Islet precursor cell (in vitro differentiated cells): Measurements from ENCODE around the gene DNMT3A.

Experiments used
- DNase-seq: peaks from one replicate; pipeline ENCODE4 v3.0.0-alpha.2; 2018

DNMT3A gene

DNA sequence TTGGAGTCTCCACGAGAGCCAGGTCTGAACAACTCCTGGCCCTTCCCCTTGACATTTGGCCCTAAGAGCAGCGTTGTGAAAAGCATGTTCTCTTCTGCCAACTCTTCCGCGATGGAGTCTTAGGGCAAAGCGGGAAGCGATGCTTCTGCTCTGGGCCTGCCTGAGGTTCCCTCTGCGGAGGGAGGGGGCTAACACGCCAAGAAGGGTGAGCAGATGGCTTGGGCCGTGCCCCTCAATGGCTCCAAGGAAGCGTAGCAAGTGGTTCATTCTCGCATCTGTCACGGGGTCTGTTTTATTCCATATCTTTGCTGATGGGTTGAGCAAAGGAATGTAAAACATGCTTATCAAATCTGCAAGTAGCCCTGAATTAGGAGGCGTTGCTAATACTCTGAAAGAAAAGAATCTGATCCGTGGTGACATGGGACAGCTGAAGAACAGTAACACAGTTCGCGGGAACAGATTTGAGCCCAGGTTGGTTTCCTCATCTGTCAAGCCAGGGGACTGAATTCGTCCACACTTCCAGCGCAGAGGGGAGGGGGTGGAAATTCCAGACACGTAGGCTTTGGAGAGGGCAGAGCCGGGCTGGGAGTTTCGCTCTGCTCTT lies 38.0 kb downstream of the DNMT3A start:
- no peak for DNase-seq

DNA sequence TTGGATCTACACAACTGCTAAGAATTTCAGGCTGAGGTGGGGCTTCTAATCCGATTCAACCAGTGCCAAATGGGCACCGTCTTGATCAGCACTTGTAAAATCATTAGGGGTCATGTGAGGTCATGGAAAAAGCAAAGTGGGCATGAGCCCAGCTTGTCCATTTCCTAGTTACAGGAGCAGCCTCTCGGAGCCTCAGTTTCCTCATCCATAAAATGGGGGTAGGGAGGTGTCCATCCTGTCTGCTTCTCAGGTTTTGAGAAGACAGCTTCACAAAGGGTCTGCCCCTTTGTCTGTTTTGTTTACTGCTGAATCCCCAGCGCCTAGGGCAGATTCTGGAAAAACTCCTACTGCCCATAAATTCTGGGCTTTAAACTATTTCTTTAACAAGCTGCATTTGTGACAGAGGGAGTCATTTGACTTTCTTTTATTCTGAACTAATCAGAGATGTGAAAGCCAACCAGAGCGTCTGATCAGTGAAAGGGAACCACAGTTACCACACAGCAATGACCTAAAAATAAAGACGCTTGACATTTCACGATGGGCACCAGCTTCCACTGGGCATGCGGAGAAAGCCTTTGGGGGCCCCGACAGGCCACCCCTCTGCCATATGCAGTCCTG lies 38.9 kb downstream of the DNMT3A start:
- no peak for DNase-seq

DNA sequence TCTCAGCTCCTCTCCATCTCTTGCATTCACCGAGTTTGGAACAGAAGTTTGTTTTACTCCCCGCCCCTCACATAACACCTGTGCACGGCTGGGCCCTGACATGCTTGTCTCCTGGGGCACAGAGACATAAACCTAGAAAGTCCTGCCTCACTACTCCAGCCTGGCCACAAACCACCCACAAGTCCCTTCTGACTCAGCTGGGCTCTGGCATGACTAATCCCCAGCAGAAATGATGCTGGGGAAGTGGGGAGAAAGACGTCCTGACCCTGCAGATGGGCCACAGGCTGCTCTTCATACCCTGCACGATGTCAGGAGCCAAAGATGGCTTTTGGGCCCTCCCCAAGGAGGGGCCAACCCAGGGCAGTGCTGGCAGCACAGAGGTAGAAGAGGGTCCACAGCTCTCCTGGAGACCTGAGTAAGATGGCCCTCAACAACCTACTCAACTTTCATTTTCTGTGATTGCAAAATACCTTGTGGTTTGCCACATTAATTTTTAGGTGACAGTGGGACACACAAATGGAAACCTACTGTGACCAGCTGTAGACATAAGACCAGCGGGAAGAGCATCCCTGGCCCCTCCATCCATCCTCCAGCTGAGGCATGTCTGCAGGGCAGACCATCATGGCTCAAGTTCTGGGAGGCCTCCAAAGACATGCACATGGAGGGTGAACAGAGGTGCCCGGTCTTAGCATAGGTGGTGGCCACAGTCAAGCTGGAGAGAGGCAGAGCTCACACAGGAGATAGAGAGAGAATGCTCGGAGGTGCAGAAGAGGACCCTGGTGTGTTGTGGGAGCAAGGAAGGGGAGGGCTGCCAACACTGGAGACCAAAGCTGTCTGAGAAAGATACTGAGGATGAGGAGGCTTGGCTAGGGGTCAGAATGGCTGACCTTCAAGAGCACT lies 40.0 kb downstream of the DNMT3A start:
- no peak for DNase-seq

- no peak for DNase-seq
These were observed 41.7 kb downstream of the DNMT3A start for GRCh38 chr2:25300001-25300400.

- DNase-seq: no peak
These were observed 42.8 kb downstream of the DNMT3A start for GRCh38 chr2:25298776-25299431.

DNA sequence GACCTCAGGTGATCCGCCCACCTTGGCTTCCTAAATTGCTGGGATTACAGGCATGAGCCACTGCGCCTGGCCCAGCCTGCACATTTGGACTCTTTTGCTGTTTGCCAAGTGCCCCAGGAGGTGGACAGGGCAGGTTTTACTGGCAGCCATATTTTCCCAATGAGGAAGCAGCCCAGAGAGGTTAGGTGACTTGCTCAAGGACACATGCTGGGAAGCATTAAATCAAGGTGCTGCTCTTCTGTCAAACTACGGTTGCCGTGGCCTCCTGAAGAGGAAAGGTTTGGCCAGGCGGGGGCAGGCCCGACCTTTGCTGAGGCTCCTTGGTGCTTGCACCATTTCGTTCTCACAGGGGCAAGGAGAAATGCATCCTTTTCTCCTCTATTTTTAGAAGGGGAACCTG lies 44.0 kb downstream of the DNMT3A start:
- DNase-seq: no peak

- DNase-seq: no peak
These were observed 46.1 kb downstream of the DNMT3A start for GRCh38 chr2:25295621-25296020.

DNA sequence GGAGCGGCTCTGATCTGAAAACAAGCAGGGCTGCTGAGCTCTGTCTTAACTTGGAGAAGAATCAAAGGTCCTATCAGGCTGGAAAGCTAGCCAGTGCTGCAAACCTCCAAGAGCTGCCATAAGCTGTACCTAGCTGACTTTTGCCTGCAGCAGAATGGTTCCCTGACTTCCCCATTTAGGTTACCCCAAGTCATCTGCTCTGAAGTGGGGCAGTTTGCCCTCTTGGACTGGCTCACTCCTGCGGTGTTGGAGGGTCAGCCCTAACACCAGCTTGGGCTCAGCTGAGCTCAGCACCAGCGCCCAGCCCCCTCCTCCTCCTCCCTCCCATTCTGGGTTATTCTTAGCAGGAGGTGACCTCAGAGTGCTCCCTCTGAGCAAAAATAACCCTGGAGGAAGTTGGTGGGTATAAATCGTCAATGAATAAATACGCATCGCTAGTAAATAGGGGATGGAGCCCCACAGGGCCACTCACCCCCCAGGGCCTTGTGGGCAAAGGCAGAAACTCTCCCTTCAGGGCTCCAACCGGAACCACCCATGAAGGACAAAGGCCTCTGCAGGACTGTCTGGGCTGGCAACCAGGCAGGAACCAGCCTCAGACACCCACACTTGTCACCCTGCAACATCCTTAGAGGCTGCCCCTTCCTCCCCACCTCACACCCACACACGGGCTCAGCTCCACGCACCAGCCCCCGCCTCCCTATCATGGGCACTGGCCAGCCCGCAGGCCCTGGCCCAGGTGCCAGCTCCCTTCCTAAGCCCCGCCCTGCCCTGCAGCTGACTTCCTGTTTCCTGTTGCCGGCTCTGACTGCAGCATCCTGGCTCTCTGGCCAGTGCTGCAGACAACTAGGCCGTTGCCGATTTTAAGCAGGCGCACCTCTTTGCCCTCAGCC lies 46.9 kb downstream of the DNMT3A start:
- no peak for DNase-seq

DNA sequence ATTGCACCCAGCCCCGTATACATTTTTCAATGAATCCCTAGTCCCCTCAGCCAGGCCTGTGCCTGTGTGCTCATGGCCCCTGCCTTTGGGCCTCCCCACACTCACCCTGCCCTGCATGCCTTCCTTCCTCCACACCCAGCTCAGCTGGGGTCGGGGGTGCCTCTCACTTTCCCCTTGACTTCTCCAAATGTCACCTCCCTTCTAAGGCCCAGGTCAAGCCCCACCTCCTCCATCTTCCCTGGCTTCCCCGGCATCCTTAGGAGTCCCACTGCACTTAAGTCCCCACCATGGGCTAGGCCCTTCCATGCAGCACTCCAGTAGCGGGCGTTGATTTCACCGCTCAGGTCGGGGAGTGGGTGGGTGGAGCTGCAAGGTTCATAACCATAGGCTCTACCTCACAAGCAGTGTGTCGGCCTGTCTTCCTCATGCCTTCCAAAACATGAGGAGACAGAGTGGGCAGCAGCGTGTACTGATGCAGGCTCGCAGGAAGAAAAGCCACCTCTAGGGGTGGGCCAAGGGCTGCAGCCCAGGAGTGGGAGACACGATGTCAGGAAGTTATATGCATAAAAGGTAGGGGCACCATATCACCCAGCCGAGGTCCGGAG lies 47.7 kb downstream of the DNMT3A start:
- no peak for DNase-seq

- DNase-seq: no peak
These were observed 48.6 kb downstream of the DNMT3A start for GRCh38 chr2:25293145-25293544.

GRCh38 chr2:25292408-25292807 lies 49.3 kb downstream of the DNMT3A start:
- no peak for DNase-seq

GRCh38 chr2:25290811-25291495 lies 50.8 kb downstream of the DNMT3A start:
- DNase-seq: no peak

DNA sequence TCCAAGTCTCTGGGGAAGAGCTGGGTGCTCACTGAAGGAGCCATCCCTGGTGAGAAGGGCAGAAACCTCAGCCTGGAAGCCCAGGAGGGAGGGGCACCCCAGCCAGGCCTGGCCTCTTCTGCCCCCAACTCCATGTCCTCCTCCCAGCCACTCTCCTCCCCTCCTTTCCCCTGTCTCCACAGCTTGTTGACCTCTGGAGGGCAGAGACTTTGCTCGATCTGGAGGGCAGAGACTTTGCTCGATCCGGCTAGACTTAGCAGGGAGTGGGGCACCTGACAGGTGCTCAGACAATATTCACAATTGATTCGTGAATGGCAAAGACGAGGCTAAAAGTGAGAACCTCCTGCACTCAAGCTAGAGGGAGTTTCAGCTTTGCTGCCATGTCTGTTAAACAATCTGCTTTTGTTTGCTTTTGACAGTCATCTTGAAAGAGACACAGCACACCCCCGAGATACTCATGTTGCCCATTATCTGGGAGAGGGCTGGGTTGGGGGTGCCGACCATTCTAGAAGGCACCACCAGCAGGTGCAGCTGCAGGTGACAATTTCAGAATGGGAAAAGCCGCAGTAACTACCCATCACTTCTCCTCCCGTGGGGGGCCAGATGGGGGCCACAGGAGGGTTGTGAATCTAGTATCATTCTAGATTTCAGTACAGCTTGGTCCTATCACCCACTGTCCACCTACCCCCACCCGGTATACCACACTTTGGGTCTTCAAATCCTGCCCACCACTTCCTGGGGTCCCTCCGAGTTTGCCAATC lies 54.8 kb downstream of the DNMT3A start:
- DNase-seq: no peak

DNA sequence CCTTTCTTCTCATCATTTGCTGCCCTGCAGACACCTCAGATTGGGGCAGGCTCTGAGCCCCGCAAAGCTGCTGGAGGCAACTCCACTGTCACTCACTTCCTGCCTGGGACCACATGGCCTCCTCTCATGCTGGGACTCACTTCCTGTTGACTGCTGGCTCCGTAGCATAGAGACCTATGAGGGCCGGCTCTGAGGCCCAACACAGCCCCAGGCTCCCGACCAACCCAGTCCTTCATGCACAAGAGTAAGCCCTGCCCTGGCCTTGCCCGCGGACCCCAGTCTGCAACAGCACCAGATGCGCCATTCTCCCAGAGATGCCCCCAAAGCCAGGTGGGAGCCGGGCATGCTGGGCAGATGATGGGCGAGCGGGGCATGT lies 55.7 kb downstream of the DNMT3A start:
- DNase-seq: no peak

- DNase-seq: no peak
These were observed 56.3 kb downstream of the DNMT3A start for GRCh38 chr2:25285265-25286024.

- no peak for DNase-seq
These were observed 57.0 kb downstream of the DNMT3A start for GRCh38 chr2:25284756-25285155.

DNA sequence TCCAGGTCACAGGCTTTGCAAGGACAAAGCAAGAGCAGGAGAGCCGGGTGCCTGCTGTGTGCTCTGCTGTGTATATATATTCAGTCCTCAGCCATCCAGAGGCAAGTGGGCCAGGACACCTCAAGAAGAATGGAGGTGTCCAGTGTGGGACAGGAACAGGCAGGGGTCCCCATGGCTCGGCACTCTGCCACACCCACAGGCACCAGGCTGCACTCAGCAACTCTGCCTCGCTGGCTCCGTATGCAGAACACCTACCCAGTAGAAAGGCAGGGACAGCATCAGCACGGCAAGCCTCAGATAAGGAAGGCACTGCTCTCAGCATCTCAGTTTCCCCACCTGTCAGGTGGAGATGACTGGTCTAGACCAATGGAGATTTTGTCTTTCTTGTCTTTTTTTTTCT lies 57.8 kb downstream of the DNMT3A start:
- no peak for DNase-seq

GRCh38 chr2:25281941-25282340 lies 59.8 kb downstream of the DNMT3A start:
- no peak for DNase-seq

DNA sequence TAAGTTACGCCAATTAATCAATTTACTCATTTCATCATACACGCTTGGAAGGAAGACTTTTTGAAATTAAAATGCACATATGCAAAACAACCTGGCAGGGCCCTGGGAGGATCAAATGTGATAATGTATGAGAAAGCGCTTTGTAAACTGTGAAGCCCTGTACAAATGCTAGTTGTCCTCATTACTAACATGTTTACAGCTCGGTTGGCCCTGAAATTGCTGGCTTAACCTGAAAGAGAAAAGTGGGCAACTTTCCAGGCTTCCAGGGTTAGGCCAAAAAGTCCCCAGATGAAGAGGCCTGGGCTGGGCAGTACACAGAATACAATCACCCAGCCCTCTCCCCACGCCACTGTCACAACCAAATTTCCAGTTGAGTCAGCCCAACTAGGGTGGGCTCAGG lies 60.2 kb downstream of the DNMT3A start:
- no peak for DNase-seq
